GM12801 (cell line): ENCODE results near the gene EBPL.

ENCODE experiments used
- CTCF ChIP-seq: IDR thresholded peaks from one replicate; pipeline ENCODE4 v1.5.1; 2011; ENCODE audit warnings: control low read depth; ENCODE audit not compliant: insufficient read length; ENCODE audit errors: extremely low read depth

The EBPL gene

DNA sequence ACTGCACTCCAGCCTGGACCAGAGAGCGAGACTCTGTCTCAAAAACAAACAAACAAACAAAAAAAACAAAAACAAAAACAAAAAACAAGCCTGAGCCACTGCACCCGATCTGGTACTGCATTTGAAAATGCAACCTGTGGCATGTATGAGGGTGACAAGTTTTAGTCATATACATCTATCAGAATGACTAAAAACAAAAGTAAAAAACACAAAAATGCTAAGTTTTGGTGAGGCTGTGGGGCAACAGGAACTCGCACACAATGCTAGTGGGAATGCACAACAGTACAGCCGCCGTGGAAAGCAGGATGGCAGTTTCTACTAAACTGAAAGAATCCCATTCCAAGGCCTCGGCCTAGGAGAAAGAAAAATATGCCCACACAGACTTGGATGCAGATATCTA lies 7.8 kb downstream of the EBPL start:
- no peak for TF ChIP-seq CTCF

- no peak for TF ChIP-seq CTCF
Observed at GRCh38 chr13:49681842-49682435, 9.3 kb downstream of the EBPL start.

DNA sequence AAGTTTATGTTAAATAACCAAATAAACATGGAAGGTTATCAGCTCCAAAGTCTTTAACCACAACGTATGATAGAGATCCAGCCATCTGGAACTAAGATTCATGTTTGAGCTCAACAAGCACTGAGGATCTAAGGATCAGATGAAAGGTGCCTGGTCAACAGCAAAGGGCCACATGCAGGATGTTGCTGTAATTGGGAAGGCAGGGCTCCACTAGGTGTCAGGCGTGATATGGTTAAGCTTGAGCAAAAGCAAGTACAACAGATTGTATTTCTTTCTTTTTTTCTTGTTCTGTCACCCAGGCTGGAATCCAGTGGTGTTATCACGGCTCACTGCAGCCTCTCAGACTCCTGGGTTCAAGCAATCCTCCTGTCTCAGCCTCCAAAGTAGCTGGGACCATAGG lies 12.0 kb downstream of the EBPL start:
- no peak for TF ChIP-seq CTCF

DNA sequence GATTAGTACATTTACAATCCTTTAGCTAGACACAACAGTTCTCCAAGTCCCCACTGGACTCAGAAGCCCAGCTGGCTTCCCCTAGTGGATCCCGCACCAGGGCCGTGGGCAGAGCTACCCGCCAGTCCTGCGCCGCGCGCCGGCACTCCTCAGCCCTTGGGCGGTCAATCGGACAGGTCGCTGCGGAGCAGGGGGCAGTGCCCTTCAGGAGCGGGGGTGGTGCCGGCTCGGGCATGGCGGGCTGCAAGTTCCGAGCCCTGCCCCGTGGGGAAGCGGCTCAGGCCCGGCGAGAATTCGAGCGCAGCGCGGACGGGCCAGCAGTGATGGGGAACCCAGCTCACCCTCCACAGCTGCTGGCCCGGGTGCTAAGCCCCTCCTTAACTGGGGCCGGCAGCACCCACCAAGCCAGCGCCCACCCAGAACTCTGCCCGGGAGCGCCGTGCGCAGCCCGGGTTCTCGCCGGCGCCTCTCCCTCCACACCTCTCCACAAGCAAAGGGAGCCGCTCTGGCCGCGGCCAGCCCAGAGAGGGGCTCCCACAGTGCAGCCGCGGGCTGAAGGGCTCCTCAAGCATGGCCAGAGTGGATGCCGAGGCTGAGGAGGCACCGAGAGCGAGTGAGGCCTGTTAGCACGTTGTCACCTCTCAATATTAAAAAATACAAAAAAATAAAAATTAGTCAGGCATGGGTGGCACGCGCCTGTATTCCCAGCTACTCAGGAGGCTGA lies 12.9 kb downstream of the EBPL start:
- TF ChIP-seq CTCF = no peak

DNA sequence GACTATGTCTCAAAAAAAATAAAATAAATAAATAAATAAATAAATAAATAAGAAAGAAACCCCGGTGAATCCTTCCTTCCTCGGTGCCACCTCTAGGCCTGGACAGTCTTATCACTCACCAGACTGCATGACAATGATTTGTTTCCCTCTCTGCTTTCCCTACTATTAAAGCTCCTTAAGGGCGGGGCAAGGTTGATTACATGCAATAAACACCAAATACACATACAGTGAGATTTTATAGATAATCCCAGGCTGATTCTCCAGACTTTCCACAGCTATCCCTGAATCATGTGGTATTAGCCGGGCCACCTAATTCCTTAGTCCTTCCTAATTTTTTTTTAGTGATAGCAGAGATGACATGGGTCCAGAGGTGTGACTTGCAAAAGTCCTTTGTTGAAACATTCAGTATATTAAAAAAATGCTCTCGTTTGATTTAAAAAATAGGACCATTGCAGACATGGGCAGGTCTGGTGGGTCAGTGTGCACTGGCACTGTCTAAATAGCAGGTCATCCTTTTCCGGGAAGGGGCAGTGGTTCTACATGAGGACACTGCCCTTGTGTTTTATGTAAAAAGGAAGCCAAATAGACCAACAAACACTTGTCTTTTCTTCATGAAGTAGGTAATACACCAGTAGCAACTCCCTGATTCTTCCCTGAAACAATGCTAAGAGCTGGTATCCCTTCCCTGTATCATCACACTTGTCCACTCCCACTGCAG lies 14.5 kb downstream of the EBPL start:
- no peak for TF ChIP-seq CTCF

GRCh38 chr13:49670828-49671227 lies 20.5 kb downstream of the EBPL start:
- no peak for TF ChIP-seq CTCF

GRCh38 chr13:49669735-49670309 lies 21.5 kb downstream of the EBPL start:
- no peak for TF ChIP-seq CTCF
